ENCODE data around the gene CCNJL. TPM values are rescaled to one million over a fixed set of nuclear protein-coding genes. Genes with fewer than 3 reads are reported as not detected.

The CCNJL gene
- total and polyA plus RNA-seq, 12 donors: 1.2 to 10.6 (median 4.3) TPM

DNA sequence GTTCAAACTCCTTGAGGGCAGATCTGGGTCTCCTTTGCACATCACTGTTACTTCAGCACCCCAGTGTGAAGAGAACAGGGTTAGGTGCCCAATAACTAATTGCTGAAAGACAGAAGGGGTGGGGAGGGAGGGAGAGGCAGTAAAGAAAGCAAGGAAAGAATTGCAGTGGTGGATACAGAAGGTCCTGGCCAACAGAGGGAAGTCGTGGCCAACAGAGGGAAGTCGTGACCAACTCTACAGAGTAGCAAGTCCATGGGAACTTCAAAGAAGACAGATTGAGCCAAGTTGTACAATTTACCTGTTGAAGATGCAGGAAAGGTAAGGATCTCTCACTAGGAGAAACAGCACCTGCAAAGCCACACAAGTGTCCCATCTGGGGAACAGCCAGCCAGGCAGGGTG, 27.0 kb downstream of the CCNJL start:
- H3K4me1 ChIP-seq (replicated peaks in 1 of 2): peaks cover 17 to 20% of the 10 kb centered on the region in 2 donors
- H3K27me3 ChIP-seq: no peaks in the 10 kb centered on the region
- H3K9me3 ChIP-seq (replicated peaks in 1 of 3): no peaks in the 10 kb centered on the region
- WGBS, 4 donors: 73 to 84% (median 79%) methylated on average over 2 of the region's 2 CpGs
- TF ChIP-seq, protein P1, sequence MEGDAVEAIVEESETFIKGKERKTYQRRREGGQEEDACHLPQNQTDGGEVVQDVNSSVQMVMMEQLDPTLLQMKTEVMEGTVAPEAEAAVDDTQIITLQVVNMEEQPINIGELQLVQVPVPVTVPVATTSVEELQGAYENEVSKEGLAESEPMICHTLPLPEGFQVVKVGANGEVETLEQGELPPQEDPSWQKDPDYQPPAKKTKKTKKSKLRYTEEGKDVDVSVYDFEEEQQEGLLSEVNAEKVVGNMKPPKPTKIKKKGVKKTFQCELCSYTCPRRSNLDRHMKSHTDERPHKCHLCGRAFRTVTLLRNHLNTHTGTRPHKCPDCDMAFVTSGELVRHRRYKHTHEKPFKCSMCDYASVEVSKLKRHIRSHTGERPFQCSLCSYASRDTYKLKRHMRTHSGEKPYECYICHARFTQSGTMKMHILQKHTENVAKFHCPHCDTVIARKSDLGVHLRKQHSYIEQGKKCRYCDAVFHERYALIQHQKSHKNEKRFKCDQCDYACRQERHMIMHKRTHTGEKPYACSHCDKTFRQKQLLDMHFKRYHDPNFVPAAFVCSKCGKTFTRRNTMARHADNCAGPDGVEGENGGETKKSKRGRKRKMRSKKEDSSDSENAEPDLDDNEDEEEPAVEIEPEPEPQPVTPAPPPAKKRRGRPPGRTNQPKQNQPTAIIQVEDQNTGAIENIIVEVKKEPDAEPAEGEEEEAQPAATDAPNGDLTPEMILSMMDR (IDR thresholded peaks at IDR 0.05): no peak
- no peak for TF ChIP-seq POLR2A (IDR thresholded peaks at IDR 0.05)
- no peak for DNase-seq
- H3K27ac ChIP-seq: no peak overlapping the region
- no peaks in the 10 kb centered on the region for H3K36me3 ChIP-seq (replicated peaks in 1 of 2)
- intact Hi-C loops (cut with DNase I): no loop called here
- no peak overlapping the region for H3K4me3 ChIP-seq

GRCh38 chr5:160284291-160284873, 28.0 kb downstream of the CCNJL start:
- WGBS, 4 donors: 93 to 96% (median 95%) methylated on average over 4 of the region's 4 CpGs
- no peak for TF ChIP-seq POLR2A (IDR thresholded peaks at IDR 0.05)
- TF ChIP-seq, protein P1 (IDR thresholded peaks at IDR 0.05): no peak
- H3K4me3 ChIP-seq: no peak overlapping the region
- peaks cover 17 to 20% of the 10 kb centered on the region in 2 donors for H3K4me1 ChIP-seq (replicated peaks in 1 of 2)
- H3K9me3 ChIP-seq (replicated peaks in 1 of 3): no peaks in the 10 kb centered on the region
- H3K27me3 ChIP-seq: no peaks in the 10 kb centered on the region
- intact Hi-C loops (cut with DNase I): no loop called here
- no peak overlapping the region for H3K27ac ChIP-seq
- no peak for DNase-seq
- H3K36me3 ChIP-seq (replicated peaks in 1 of 2): no peaks in the 10 kb centered on the region

- H3K4me1 ChIP-seq (replicated peaks in 1 of 2): no peaks in the 10 kb centered on the region
- intact Hi-C loops (cut with DNase I): no loop called here
- 85 to 94% (median 90%) methylated on average over 2 of the region's 2 CpGs for WGBS, 4 donors
- H3K4me3 ChIP-seq: no peak overlapping the region
- H3K27me3 ChIP-seq: no peaks in the 10 kb centered on the region
- H3K36me3 ChIP-seq (replicated peaks in 1 of 2): no peaks in the 10 kb centered on the region
- H3K27ac ChIP-seq: no peak overlapping the region
- TF ChIP-seq, protein P1 (IDR thresholded peaks at IDR 0.05): no peak
- TF ChIP-seq POLR2A (IDR thresholded peaks at IDR 0.05): no peak
- DNase-seq: no peak
- H3K9me3 ChIP-seq (replicated peaks in 1 of 3): no peaks in the 10 kb centered on the region
These were observed 31.1 kb downstream of the CCNJL start for GRCh38 chr5:160281275-160281674.

- Histone ChIP-seq H3K27me3 (no peaks in the 10 kb centered on the region), H3K4me3 (no peak overlapping the region), H3K27ac (no peak overlapping the region), H3K9me3 (replicated peaks in 1 of 3) (no peaks in the 10 kb centered on the region), H3K4me1 (replicated peaks in 1 of 2) (no peaks in the 10 kb centered on the region), H3K36me3 (replicated peaks in 1 of 2) (no peaks in the 10 kb centered on the region)
- intact Hi-C loops (cut with DNase I): no loop called here
- 95 to 98% (median 96%) methylated on average over 26 of the region's 26 CpGs for WGBS, 4 donors
- DNase-seq: no peak
- TF ChIP-seq POLR2A (IDR thresholded peaks at IDR 0.05): no peak
- TF ChIP-seq, protein P1 (IDR thresholded peaks at IDR 0.05): no peak
These were observed 31.8 kb downstream of the CCNJL start for GRCh38 chr5:160280384-160281095.
